HepG2 (cell line): ENCODE data around the gene CACNB4. TPM values are rescaled to one million over a fixed set of nuclear protein-coding genes. Genes with fewer than 3 reads are reported as not detected.

Experiments
- ATF4 ChIP-seq, 2 experiments: fragments of 450-650 bp in 1 of 2; sonication (generic) in 1 of 2; formaldehyde crosslinking; IDR thresholded peaks; 2 replicates each; pipeline versions ENCODE4 v1.5.0 to v1.8.0; 2020 to 2022; ENCODE audit warnings: mild to moderate bottlenecking in 1 of 2, missing genetic modification reagents in 1 of 2
- HNF4A ChIP-seq: sonication (generic); formaldehyde crosslinking; IDR thresholded peaks from 2 replicates; pipeline ENCODE4 v1.4.0; 2020; ENCODE audit warnings: missing genetic modification reagents
- IRF2 ChIP-seq: IDR thresholded peaks from 2 replicates; pipeline ENCODE4 v1.6.1; 2018; ENCODE audit warnings: missing genetic modification reagents, missing compliant biosample characterization
- KLF6 ChIP-seq: IDR thresholded peaks from 2 replicates; pipeline ENCODE4 v1.8.0; 2016; ENCODE audit warnings: missing biosample characterization, missing genetic modification reagents
- MED1 ChIP-seq: sonication (generic); formaldehyde crosslinking; IDR thresholded peaks from 2 replicates; pipeline ENCODE4 v1.4.0; 2020; ENCODE audit warnings: missing genetic modification reagents
- MEF2D ChIP-seq: sonication (generic); formaldehyde crosslinking; IDR thresholded peaks from 2 replicates; pipeline ENCODE4 v1.5.1; 2020; ENCODE audit warnings: mild to moderate bottlenecking, missing genetic modification reagents
- PPARG ChIP-seq: conservative IDR thresholded peaks from 2 replicates; pipeline ENCODE4 v1.6.1; 2016; ENCODE audit warnings: missing biosample characterization, missing genetic modification reagents
- SKI ChIP-seq: fragments of 450-650 bp; IDR thresholded peaks from one replicate; pipeline ENCODE4 v1.6.1; 2018; ENCODE audit warnings: mild to moderate bottlenecking; ENCODE audit not compliant: partially characterized antibody
- SP140L ChIP-seq: sonication (generic); formaldehyde crosslinking; IDR thresholded peaks from 2 replicates; pipeline ENCODE4 v1.4.0; 2020; ENCODE audit warnings: missing genetic modification reagents, borderline replicate concordance
- TBX2 ChIP-seq: sonication (generic); formaldehyde crosslinking; IDR thresholded peaks from 2 replicates; pipeline ENCODE4 v1.5.0; 2020; ENCODE audit warnings: missing genetic modification reagents, mild to moderate bottlenecking, borderline replicate concordance
- TCF7 ChIP-seq: sonication (generic); IDR thresholded peaks from 2 replicates; pipeline ENCODE4 v1.6.1; 2016; ENCODE audit warnings: antibody characterized with exemption, low read depth
- XRCC5 ChIP-seq: fragments of 200-400 bp; formaldehyde crosslinking; optimal IDR thresholded peaks from 2 replicates; pipeline ENCODE3; 2017; ENCODE audit warnings: mild to moderate bottlenecking, low read length
- ZKSCAN8 ChIP-seq: IDR thresholded peaks from 2 replicates; pipeline ENCODE4 v1.6.1; 2016; ENCODE audit warnings: borderline replicate concordance, missing genetic modification reagents, missing compliant biosample characterization
- ZNF350 ChIP-seq: sonication (generic); formaldehyde crosslinking; IDR thresholded peaks from 2 replicates; pipeline ENCODE4 v1.4.0; 2020; ENCODE audit warnings: mild to moderate bottlenecking, low read depth, missing genetic modification reagents, borderline replicate concordance
- ZNF772 ChIP-seq: sonication (generic); formaldehyde crosslinking; IDR thresholded peaks from 2 replicates; pipeline ENCODE4 v1.5.0; 2020; ENCODE audit warnings: mild to moderate bottlenecking, missing genetic modification reagents
- polyA plus RNA-seq, 8 experiments: library from polyadenylated mRNA; depleted of rRNA in 3 of 8; stranded (reverse) in 7 of 8; unstranded in 1 of 8; fragments of >200 nt; fragmentation: Illumina TruSeq in 4 of 8; extraction: Trizol in 4 of 8; gene quantifications; 2 replicates each; pipeline versions ENCODE4 v1.2.1 to v1.2.3, GENCODE V29; 2011 to 2016; ENCODE audit warnings: low read depth in 4 of 8, missing spikeins in 1 of 8, mixed read lengths in 1 of 8; ENCODE audit not compliant: insufficient read depth in 1 of 8
- total RNA-seq, 5 experiments: library from RNA; depleted of rRNA; stranded (reverse); fragments of >200 nt; fragmentation: Illumina TruSeq; extraction: Trizol; gene quantifications; 2 replicates each; pipeline ENCODE4 v1.2.3, GENCODE V29; 2016; ENCODE audit warnings: low read depth in 1 of 5
- TF ChIP-seq, protein P1 (sequence below): IDR thresholded peaks from 2 replicates; pipeline ENCODE4 v1.4.0; 2020; ENCODE audit warnings: mild to moderate bottlenecking, missing genetic modification reagents
- TF ChIP-seq, protein P2 (sequence below): sonication (generic); formaldehyde crosslinking; IDR thresholded peaks from 2 replicates; pipeline ENCODE4 v1.5.1; 2020; ENCODE audit warnings: missing genetic modification reagents, mild to moderate bottlenecking, borderline replicate concordance
- TF ChIP-seq, protein P3 (sequence below): sonication (generic); formaldehyde crosslinking; IDR thresholded peaks from 2 replicates; pipeline ENCODE4 v1.4.0; 2020; ENCODE audit warnings: missing genetic modification reagents

CACNB4 gene
- total and polyA plus RNA-seq, 2 of the 13 experiments (the other 11 are each of a cell fraction or from before 2014, with no cell fraction given) = 5.1 to 14.3 TPM

DNA sequence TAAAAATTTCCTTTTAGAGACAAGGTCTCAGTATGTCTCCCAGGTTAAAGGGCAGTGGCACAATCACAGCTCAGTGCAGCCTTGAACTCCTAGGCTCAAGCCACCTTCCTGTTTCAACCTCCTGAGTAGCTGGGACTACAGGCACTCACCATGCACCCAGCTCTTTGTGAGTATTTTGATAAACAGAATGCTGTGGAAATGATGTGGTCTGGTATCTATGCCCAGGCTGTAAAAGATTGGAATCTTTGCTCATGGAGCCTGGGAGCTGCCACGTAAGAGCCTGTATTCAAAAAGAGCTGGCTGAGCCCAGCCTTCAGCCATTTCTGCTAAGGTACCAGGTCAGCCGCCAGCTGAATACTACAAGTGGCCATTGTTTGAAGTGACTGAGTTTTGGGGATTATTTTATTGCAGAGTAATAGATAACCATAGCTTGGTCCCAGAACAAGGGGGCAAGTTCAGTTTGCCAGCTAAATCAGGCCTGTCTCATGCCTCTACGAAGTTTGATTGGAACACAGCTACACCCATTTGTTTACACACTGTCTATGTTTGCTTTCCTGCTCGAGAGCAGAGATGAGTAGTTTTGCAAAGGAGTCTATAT lies 249.3 kb downstream of the CACNB4 start (continued):
- TF ChIP-seq, protein P1, sequence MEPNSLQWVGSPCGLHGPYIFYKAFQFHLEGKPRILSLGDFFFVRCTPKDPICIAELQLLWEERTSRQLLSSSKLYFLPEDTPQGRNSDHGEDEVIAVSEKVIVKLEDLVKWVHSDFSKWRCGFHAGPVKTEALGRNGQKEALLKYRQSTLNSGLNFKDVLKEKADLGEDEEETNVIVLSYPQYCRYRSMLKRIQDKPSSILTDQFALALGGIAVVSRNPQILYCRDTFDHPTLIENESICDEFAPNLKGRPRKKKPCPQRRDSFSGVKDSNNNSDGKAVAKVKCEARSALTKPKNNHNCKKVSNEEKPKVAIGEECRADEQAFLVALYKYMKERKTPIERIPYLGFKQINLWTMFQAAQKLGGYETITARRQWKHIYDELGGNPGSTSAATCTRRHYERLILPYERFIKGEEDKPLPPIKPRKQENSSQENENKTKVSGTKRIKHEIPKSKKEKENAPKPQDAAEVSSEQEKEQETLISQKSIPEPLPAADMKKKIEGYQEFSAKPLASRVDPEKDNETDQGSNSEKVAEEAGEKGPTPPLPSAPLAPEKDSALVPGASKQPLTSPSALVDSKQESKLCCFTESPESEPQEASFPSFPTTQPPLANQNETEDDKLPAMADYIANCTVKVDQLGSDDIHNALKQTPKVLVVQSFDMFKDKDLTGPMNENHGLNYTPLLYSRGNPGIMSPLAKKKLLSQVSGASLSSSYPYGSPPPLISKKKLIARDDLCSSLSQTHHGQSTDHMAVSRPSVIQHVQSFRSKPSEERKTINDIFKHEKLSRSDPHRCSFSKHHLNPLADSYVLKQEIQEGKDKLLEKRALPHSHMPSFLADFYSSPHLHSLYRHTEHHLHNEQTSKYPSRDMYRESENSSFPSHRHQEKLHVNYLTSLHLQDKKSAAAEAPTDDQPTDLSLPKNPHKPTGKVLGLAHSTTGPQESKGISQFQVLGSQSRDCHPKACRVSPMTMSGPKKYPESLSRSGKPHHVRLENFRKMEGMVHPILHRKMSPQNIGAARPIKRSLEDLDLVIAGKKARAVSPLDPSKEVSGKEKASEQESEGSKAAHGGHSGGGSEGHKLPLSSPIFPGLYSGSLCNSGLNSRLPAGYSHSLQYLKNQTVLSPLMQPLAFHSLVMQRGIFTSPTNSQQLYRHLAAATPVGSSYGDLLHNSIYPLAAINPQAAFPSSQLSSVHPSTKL (CRISPR knock-in tag) = peak; percentile 61
- TF ChIP-seq MEF2D (CRISPR knock-in tag) (peak; percentile 65), ZNF350 (CRISPR knock-in tag) (peak; percentile 32; the same call in 1 of the 2 replicates), SP140L (CRISPR knock-in tag) (no peak), SKI (peak; percentile 62), HNF4A (peak; percentile 41), ZKSCAN8 (CRISPR knock-in tag) (0 out of 2 replicates have a peak, but pooled peaks have one; percentile 14), TBX2 (CRISPR knock-in tag) (0 out of 2 replicates have a peak, but pooled peaks have one; percentile 32), TCF7 (no peak), KLF6 (CRISPR knock-in tag) (0 out of 2 replicates have a peak, but pooled peaks have one; percentile 24), XRCC5 (peak; percentile 8), IRF2 (peak; percentile 28; the same call in 1 of the 2 replicates), PPARG (CRISPR knock-in tag) (peak; percentile 60), ATF4 (CRISPR knock-in tag; IDR thresholded peaks at IDR 0.05) (no peak), ZNF772 (CRISPR knock-in tag) (0 out of 2 replicates have a peak, but pooled peaks have one; percentile 58), MED1 (CRISPR knock-in tag) (peak; percentile 16; the same call in 1 of the 2 replicates)
- TF ChIP-seq, protein P2, sequence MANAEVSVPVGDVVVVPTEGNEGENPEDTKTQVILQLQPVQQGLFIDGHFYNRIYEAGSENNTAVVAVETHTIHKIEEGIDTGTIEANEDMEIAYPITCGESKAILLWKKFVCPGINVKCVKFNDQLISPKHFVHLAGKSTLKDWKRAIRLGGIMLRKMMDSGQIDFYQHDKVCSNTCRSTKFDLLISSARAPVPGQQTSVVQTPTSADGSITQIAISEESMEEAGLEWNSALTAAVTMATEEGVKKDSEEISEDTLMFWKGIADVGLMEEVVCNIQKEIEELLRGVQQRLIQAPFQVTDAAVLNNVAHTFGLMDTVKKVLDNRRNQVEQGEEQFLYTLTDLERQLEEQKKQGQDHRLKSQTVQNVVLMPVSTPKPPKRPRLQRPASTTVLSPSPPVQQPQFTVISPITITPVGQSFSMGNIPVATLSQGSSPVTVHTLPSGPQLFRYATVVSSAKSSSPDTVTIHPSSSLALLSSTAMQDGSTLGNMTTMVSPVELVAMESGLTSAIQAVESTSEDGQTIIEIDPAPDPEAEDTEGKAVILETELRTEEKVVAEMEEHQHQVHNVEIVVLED = 0 out of 2 replicates have a peak, but pooled peaks have one; percentile 21
- TF ChIP-seq, protein P3, sequence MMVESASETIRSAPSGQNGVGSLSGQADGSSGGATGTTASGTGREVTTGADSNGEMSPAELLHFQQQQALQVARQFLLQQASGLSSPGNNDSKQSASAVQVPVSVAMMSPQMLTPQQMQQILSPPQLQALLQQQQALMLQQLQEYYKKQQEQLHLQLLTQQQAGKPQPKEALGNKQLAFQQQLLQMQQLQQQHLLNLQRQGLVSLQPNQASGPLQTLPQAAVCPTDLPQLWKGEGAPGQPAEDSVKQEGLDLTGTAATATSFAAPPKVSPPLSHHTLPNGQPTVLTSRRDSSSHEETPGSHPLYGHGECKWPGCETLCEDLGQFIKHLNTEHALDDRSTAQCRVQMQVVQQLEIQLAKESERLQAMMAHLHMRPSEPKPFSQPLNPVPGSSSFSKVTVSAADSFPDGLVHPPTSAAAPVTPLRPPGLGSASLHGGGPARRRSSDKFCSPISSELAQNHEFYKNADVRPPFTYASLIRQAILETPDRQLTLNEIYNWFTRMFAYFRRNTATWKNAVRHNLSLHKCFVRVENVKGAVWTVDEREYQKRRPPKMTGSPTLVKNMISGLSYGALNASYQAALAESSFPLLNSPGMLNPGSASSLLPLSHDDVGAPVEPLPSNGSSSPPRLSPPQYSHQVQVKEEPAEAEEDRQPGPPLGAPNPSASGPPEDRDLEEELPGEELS (CRISPR knock-in tag) = peak; percentile 13; the same call in 1 of the 2 replicates
